Rectal smooth muscle tissue (tissue), 1 donor: ENCODE data around the gene ZNF827.

Experiments used
- H3K27ac ChIP-seq: one replicate; pipeline ENCODE4 v1.7.0; 2013; ENCODE audit warnings: low read depth, low read length, inconsistent platforms
- H3K27me3 ChIP-seq: one replicate; pipeline ENCODE4 v1.7.0; 2013; ENCODE audit warnings: low read length; ENCODE audit not compliant: control insufficient read depth, insufficient read depth
- H3K36me3 ChIP-seq: one replicate; pipeline ENCODE4 v1.7.0; 2013; ENCODE audit warnings: low read length; ENCODE audit not compliant: control insufficient read depth, insufficient read depth
- H3K4me1 ChIP-seq: one replicate; pipeline ENCODE4 v1.7.0; 2013; ENCODE audit warnings: low read length; ENCODE audit not compliant: control insufficient read depth, insufficient read depth
- H3K4me3 ChIP-seq: one replicate; pipeline ENCODE4 v1.7.0; 2013; ENCODE audit warnings: low read length
- H3K9ac ChIP-seq: one replicate; pipeline ENCODE4 v1.7.0; 2013; ENCODE audit warnings: low read length

Gene ZNF827

DNA sequence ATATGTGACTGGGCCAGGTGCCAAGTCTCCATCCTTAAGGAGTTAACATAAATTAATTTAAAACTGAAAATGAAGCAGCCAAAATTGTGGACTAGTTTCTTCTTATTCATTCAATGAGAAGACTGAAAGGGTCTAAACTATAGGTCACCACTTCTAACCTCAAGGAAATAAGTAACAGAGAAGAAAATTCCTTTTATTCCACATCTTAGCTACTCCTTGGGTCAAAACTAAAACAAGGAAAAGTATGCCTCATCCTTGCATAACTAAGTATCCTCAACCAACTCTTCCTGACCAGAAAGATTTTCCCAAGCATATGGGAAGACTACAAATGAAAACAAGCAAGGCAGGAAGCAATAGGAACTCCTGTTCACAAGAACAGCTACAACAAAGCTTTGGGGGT lies 71.2 kb downstream of the ZNF827 start:
- no peak overlapping the region for H3K27ac ChIP-seq
- H3K36me3 ChIP-seq: no peaks in the 10 kb centered on the region
- H3K4me1 ChIP-seq: no peaks in the 10 kb centered on the region
- H3K9ac ChIP-seq: no peak overlapping the region
- no peaks in the 10 kb centered on the region for H3K27me3 ChIP-seq
- no peak overlapping the region for H3K4me3 ChIP-seq

DNA sequence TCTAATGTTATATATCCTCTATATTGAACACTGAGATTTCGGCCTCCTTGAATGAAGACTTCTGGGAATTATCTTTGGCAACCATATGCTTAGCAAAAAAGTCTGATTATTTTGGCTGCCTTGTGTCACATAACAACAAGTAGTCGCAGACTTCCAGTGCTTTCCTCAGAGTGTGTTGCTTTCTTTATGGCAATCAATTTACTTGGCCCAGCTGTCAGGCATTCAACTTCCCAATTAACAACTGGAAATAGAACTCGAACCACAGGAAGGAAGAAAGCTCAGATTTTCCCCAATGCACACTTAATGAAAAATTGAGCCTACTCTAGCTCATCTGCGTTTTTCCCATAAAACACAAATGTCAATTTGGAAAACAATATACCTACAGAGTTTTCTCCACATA lies 71.6 kb downstream of the ZNF827 start:
- Histone ChIP-seq H3K27ac (no peak overlapping the region), H3K27me3 (no peaks in the 10 kb centered on the region), H3K4me1 (no peaks in the 10 kb centered on the region), H3K36me3 (no peaks in the 10 kb centered on the region), H3K9ac (no peak overlapping the region), H3K4me3 (no peak overlapping the region)

DNA sequence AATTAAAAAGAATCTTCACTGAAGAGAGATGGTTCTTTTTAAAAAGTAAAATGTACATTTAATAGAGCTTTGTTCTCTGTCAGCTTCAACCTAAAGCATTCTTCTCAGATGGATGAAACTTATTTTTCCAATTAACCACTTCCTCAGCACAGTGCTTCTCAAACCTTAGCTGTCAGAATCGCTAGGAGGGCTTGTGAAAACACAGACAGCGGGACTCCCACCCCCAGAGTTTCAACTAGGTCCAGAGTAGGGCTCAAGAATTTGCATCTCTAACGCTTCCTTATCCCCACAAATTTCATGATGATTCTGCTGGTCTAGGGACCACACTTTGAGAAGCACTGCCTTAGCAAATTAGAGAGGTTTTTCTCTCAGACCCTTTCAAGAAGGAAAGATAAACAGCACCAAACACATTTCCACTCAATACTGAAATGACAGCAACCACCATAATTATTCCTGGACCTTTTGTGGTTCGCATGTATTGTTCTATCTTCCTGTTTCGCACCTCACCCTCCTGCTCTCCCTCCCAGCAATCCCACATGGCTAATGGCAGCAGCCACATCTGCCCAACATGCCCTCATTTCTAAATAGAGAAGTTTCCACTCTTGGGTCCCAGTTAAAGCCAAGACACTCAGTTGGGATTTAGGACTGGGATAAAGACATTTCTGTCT lies 73.2 kb downstream of the ZNF827 start:
- no peaks in the 10 kb centered on the region for H3K27me3 ChIP-seq
- peaks cover 2% of the 10 kb centered on the region for H3K36me3 ChIP-seq
- no peak overlapping the region for H3K4me3 ChIP-seq
- no peak overlapping the region for H3K27ac ChIP-seq
- H3K9ac ChIP-seq: no peak overlapping the region
- peaks cover 2% of the 10 kb centered on the region for H3K4me1 ChIP-seq

DNA sequence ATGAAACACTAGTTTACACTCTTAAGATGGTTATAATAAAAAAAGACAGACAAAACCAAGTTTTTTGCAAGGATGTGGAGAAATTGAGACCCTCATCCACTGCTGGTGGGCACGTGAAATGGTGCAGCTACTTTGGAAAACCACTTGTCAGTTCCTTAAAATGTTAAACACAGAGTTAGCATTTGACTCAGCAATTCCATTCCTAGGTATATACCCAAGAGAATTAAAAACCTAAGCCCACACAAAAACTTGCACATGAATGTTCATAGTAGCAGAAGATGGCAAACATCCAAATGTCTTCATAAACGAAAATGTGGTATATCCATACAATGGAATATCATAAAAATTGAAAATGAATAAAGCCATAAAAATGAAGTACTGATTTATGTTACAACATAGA lies 75.4 kb downstream of the ZNF827 start:
- H3K9ac ChIP-seq: no peak overlapping the region
- H3K4me1 ChIP-seq: peaks cover 2% of the 10 kb centered on the region
- H3K27me3 ChIP-seq: no peaks in the 10 kb centered on the region
- no peak overlapping the region for H3K4me3 ChIP-seq
- peaks cover 2% of the 10 kb centered on the region for H3K36me3 ChIP-seq
- no peak overlapping the region for H3K27ac ChIP-seq

DNA sequence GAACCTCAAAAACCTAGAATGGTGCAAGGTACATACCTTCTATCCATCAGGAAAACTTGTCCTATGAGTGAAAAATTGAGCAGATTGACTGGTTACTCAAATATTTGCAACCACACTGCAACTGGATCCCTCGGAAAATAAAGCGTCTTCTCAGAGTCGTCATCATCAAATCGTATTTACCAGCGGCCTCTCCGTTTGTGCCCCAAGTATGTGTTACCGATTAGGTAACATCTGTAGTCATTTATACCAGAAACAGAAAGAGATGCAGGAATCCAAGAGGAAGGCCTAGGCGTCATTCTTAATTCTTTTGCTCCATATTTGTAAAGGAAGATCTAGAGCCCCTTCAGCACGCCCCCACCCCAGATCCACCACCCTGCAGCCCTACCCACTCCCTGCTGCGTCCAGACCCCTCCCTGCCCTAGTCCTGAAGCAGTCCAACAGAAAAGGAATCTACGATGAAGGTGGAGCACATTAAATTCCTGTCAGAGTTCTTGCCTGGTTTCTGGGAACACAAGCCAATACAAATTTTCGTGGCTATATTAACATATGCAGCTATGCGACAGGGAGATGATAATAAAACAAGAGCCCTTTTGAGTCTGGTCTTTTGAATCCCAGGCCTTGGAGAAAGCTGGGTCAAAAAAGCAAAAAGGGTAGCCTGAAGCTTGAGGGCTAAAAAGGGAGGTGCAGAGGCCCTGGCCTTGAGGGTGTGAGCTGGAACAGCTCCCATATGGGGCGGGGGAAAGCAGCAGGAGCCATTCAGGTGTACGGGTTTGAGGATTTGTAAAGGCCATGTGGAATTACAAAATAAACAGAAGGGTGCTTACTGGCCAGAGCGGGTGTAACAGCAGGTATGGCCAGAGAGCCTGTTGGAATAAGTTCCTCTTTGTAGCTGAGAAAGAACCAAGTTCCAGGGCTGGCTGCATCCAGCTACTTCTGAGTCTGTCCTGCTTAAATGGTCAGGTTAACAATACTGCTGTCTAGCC lies 77.0 kb downstream of the ZNF827 start:
- Histone ChIP-seq H3K4me1 (peaks cover 2% of the 10 kb centered on the region), H3K27ac (no peak overlapping the region), H3K4me3 (no peak overlapping the region), H3K27me3 (no peaks in the 10 kb centered on the region), H3K36me3 (peaks cover 2% of the 10 kb centered on the region), H3K9ac (no peak overlapping the region)

DNA sequence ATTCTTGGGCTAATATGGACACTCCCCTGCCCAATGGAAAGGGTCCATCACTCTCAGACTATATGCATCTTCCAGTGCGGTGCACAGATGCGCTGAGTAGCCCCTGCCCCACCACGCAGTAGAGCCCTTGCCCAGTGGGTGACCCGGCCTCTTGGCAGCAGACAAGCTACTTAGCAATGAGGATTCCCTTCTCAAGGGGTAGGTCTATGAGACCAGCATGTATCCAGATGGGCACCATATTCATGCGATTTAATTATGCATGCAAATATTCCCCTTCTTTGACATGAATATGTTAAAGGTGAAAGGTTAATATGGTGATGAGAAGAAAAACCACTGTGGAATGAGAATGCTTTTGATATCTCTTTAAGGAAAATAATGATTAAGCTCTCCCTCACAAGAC lies 77.7 kb downstream of the ZNF827 start:
- H3K36me3 ChIP-seq: peaks cover 2% of the 10 kb centered on the region
- no peaks in the 10 kb centered on the region for H3K27me3 ChIP-seq
- no peak overlapping the region for H3K4me3 ChIP-seq
- peaks cover 2% of the 10 kb centered on the region for H3K4me1 ChIP-seq
- H3K9ac ChIP-seq: no peak overlapping the region
- no peak overlapping the region for H3K27ac ChIP-seq

DNA sequence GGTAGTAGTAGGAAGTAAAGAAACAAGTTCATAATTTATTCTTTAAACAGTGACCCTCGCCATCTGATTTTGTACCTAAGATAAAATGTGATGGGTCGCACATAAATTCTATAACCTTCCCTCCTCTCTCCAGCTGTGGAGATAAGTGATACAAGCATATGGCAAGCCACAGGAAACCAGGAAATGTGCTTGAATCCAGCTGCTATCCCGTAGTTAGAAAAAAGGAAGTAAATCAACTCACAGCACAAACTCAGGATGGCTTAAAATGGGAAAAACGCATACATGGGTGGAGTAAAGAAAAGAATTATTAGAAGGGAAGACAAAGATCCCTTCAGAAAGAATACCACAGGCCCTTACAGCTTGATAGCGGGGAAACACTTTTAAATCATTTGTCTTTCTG lies 78.2 kb downstream of the ZNF827 start:
- H3K27me3 ChIP-seq: no peaks in the 10 kb centered on the region
- no peak overlapping the region for H3K4me3 ChIP-seq

DNA sequence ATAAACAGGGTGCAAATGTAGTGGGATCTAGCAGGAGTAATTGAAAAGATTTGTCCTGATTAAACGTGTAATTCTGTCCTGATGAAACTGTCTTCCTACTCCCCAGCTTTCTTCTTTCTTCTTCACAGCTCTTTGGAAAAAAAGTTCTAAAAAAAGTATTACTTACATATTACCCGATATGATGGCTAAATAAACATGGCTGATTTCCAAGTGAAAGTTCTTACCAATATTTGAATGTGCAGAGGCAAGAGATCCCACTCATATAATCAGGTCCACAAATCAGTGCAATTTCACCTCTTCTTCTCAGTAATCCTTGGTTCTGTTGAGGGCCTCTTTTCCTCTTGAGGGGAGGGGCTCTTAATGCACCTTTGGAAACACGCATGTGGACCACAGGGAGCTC lies 78.7 kb downstream of the ZNF827 start:
- Histone ChIP-seq H3K4me1 (peaks cover 2% of the 10 kb centered on the region), H3K27ac (no peak overlapping the region), H3K9ac (no peak overlapping the region), H3K36me3 (peaks cover 2% of the 10 kb centered on the region), H3K27me3 (no peaks in the 10 kb centered on the region), H3K4me3 (no peak overlapping the region)

More for the DNA sequence above, 78.2 kb downstream of the ZNF827 start:
- H3K36me3 ChIP-seq: peaks cover 2% of the 10 kb centered on the region
- H3K9ac ChIP-seq: no peak overlapping the region
- H3K4me1 ChIP-seq: peaks cover 2% of the 10 kb centered on the region
- no peak overlapping the region for H3K27ac ChIP-seq

DNA sequence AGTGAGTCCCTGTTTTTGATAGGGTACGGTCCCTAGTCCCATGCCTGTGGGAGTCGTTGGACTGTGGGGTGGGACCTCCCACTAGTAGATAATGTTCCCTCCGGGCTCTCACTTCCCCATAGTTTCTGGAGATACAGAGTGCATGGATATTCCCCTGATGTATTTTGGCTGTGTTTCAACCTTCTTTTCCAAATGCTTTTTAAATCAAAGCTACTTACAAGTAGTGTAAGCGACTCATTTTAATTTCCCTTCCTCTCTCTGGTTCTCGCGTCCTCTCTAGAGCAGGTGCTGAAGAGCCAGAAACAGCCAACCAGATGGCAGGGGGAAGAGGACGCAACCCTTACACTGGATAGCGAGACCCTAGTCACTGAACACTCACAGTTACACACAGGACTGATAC lies 79.2 kb downstream of the ZNF827 start:
- Histone ChIP-seq H3K4me3 (no peak overlapping the region), H3K27me3 (no peaks in the 10 kb centered on the region), H3K9ac (no peak overlapping the region), H3K4me1 (peaks cover 2% of the 10 kb centered on the region), H3K27ac (no peak overlapping the region), H3K36me3 (peaks cover 2% of the 10 kb centered on the region)

DNA sequence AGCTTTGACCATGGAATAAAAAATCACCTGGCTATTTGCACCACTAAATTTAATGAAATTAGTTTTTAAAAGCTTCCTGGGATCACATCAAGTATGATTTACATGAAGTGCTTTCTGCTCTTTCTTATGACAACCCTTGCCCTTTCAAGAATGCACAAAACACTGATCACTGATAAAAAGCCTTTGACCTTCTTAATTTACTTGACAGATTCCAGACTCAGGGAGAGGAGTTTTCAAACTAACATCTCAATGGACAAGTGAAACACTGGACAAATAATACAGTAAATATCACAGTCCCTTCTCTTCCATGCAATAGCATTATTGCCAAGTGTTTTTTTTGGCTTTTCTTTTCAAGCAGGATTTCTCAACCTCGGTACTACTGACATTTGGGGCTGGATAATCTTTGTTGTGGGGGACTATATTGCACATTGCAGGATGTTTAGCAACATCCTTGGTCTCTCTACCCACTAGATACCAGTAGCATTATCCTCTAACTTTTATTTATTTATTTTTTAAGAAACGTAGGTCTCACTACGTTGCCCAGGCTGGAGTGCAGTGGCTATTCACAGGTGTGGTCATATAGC lies 86.3 kb downstream of the ZNF827 start:
- Histone ChIP-seq H3K4me1 (peaks cover 9% of the 10 kb centered on the region), H3K27me3 (no peaks in the 10 kb centered on the region), H3K4me3 (no peak overlapping the region), H3K9ac (no peak overlapping the region), H3K36me3 (no peaks in the 10 kb centered on the region), H3K27ac (no peak overlapping the region)

DNA sequence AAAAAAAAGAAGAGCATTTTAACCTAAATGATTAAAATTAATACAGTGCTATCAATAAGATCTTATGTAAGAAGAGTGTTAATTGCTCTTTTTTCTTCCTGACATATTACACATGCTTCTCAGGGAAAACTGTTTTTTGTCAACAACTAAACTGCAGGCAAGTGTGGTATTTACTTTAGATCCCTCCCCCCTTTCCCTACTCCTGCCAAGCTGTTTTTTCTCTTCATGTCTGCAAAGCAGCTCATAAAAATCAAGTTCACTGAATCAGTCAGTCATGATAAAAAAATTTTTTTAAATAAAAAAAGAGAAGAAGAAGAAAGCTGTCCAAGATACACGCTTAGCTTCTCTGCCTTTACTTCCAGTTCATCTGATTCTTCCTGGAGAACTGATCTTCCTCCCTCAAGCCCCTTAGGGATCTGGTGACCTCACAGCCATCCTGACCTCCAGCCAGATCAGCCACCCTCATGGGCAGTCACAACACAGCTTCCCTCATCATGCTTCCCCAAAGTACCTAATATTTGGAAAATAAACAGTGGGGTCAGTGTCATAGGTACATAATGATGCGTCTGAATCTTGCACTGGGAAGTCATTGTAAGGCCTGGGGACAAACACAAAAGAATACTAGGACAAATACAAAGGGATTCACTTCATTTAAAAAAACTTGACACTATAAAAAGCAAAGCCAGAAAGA lies 87.0 kb downstream of the ZNF827 start:
- Histone ChIP-seq H3K36me3 (no peaks in the 10 kb centered on the region), H3K4me1 (peaks cover 9% of the 10 kb centered on the region), H3K27me3 (no peaks in the 10 kb centered on the region), H3K27ac (no peak overlapping the region), H3K4me3 (no peak overlapping the region), H3K9ac (no peak overlapping the region)

DNA sequence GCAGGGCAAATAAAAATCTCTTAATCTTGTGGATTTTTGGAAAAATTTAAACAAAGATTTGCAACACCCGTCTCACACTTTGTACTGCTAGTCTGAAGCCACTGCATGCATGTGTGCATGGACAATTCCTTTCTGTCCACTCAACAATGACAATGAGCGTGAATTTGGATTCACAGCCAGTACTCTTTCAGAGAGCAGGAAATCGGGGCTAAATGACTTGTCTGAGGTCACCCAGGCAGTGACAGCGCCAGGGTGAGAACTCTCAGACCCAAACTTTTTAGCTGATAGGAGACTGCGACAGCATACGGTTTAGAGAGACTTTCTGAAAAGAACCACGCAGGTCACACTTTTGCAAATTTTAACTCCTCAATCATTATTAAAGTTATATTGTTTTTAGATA lies 90.9 kb downstream of the ZNF827 start:
- H3K4me3 ChIP-seq: no peak overlapping the region
- no peaks in the 10 kb centered on the region for H3K27me3 ChIP-seq
- peaks cover 2% of the 10 kb centered on the region for H3K36me3 ChIP-seq
- H3K4me1 ChIP-seq: peaks cover 9% of the 10 kb centered on the region
- H3K9ac ChIP-seq: no peak overlapping the region
- no peak overlapping the region for H3K27ac ChIP-seq
